HepG2 (cell line): ENCODE data around the gene GPD1. TPM values are rescaled to one million over a fixed set of nuclear protein-coding genes. Genes with fewer than 3 reads are reported as not detected.

ENCODE experiments used
- BORCS8-MEF2B ChIP-seq: sonication (generic); formaldehyde crosslinking; IDR thresholded peaks from 2 replicates; pipeline ENCODE4 v1.8.0; 2022; ENCODE audit warnings: mild to moderate bottlenecking, missing genetic modification reagents
- KDM2A ChIP-seq: sonication (generic); formaldehyde crosslinking; IDR thresholded peaks from 2 replicates; pipeline ENCODE4 v1.4.0; 2020; ENCODE audit warnings: low read depth, missing genetic modification reagents, borderline replicate concordance
- NR2C2 ChIP-seq: sonication (generic); formaldehyde crosslinking; IDR thresholded peaks from 2 replicates; pipeline ENCODE4 v1.4.0; 2020; ENCODE audit warnings: missing genetic modification reagents, mild to moderate bottlenecking, moderate library complexity, borderline replicate concordance
- NR3C1 ChIP-seq: sonication (generic); formaldehyde crosslinking; IDR thresholded peaks from 2 replicates; pipeline ENCODE4 v1.4.0; 2020; ENCODE audit warnings: missing genetic modification reagents
- RXRA ChIP-seq: sonication (generic); formaldehyde crosslinking; IDR thresholded peaks from 2 replicates; pipeline ENCODE4 v1.5.1; 2020; ENCODE audit warnings: missing genetic modification reagents
- SOX13 ChIP-seq, 3 experiments: fragments of 450-650 bp in 1 of 3; sonication (generic) in 1 of 3; formaldehyde crosslinking in 1 of 3; IDR thresholded peaks in 2 of 3; conservative IDR thresholded peaks in 1 of 3; 2 replicates each; pipeline versions ENCODE4 v1.5.0 to v1.6.1; 2016 to 2020; ENCODE audit warnings: antibody characterized with exemption in 1 of 3, mild to moderate bottlenecking in 1 of 3, missing compliant biosample characterization in 1 of 3, missing genetic modification reagents in 1 of 3, moderate library complexity in 1 of 3
- ZNF234 ChIP-seq: sonication (generic); formaldehyde crosslinking; conservative IDR thresholded peaks from 2 replicates; pipeline ENCODE4 v1.5.1; 2020; ENCODE audit warnings: mild to moderate bottlenecking, missing genetic modification reagents
- ZNF549 ChIP-seq: sonication (generic); formaldehyde crosslinking; IDR thresholded peaks from 2 replicates; pipeline ENCODE4 v1.5.0; 2020; ENCODE audit warnings: missing genetic modification reagents
- ZNF629 ChIP-seq: sonication (generic); formaldehyde crosslinking; conservative IDR thresholded peaks from 2 replicates; pipeline ENCODE4 v1.5.0; 2020; ENCODE audit warnings: missing genetic modification reagents
- ZNF776 ChIP-seq: sonication (generic); formaldehyde crosslinking; IDR thresholded peaks from 2 replicates; pipeline ENCODE4 v1.4.0; 2020; ENCODE audit warnings: mild to moderate bottlenecking, missing genetic modification reagents
- polyA plus RNA-seq, 8 experiments: library from polyadenylated mRNA; depleted of rRNA in 3 of 8; stranded (reverse) in 7 of 8; unstranded in 1 of 8; fragments of >200 nt; fragmentation: Illumina TruSeq in 4 of 8; extraction: Trizol in 4 of 8; gene quantifications; 2 replicates each; pipeline versions ENCODE4 v1.2.1 to v1.2.3, GENCODE V29; 2011 to 2016; ENCODE audit warnings: low read depth in 4 of 8, missing spikeins in 1 of 8, mixed read lengths in 1 of 8; ENCODE audit not compliant: insufficient read depth in 1 of 8
- total RNA-seq, 5 experiments: library from RNA; depleted of rRNA; stranded (reverse); fragments of >200 nt; fragmentation: Illumina TruSeq; extraction: Trizol; gene quantifications; 2 replicates each; pipeline ENCODE4 v1.2.3, GENCODE V29; 2016; ENCODE audit warnings: low read depth in 1 of 5
- TF ChIP-seq, protein P1 (sequence below): sonication (generic); formaldehyde crosslinking; IDR thresholded peaks from 2 replicates; pipeline ENCODE4 v1.4.0; 2020; ENCODE audit warnings: mild to moderate bottlenecking, missing genetic modification reagents
- TF ChIP-seq, protein P2 (sequence below): sonication (generic); formaldehyde crosslinking; IDR thresholded peaks from 2 replicates; pipeline ENCODE4 v1.8.0; 2022; ENCODE audit warnings: missing genetic modification reagents, mild to moderate bottlenecking, moderate library complexity, borderline replicate concordance
- TF ChIP-seq, protein P3 (sequence below): sonication (generic); formaldehyde crosslinking; IDR thresholded peaks from 2 replicates; pipeline ENCODE4 v1.5.1; 2020; ENCODE audit warnings: mild to moderate bottlenecking, missing genetic modification reagents, moderate library complexity

Gene GPD1
- total and polyA plus RNA-seq, 2 of the 13 experiments (the other 11 are each of a cell fraction or from before 2014, with no cell fraction given): 3.7 to 30.6 TPM

DNA sequence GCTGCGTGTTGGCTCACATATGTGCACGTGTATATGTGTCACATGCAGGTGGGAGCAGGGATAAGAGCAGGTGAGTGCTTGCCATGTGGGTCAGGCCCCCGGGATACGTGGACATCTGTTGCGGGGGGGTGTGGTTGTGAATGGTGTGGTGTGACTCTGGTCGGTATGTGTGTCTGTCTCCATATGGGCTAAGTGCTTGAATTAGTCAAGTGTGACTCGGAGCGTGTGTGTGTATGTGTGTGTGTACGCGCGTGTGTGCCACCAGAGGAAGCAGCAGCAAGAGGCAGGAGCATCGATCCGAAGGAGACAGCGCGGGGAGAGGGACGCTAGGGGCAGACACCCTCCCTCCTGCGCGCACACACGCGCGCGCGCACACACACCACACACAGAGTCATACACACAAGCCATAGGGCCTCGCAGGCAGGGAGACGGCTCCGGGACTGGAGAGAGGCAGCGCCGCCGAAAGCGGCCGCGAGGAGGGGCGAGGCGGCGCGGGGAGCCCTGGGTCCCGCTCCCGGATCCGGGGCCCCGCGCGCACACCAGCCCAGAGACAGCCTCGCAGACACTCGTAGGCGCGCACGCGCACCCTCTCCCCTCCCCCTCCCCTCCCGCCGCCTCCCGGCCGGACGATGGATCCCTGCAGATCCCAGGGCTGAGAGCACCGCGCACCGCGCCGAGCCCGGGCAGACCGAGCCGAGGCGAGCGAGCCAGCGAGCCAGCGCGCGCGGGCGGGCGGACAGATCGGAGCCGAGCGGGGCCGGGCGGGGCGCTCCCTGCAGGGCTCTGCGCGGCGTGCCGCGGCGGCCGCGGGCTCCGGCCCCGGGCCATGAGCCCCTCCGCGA lies 46.6 kb upstream of the GPD1 start, which contains the start of gene ASIC1 (continued):
- TF ChIP-seq NR2C2 (0 out of 2 replicates have a peak, but pooled peaks have one; percentile 17), ZNF234 (no peak), KDM2A (0 out of 2 replicates have a peak, but pooled peaks have one; percentile 16), NR3C1 (CRISPR knock-in tag) (no peak), BORCS8-MEF2B (0 out of 2 replicates have a peak, but pooled peaks have one; percentile 22), ZNF776 (CRISPR knock-in tag) (0 out of 2 replicates have a peak, but pooled peaks have one; percentile 19), ZNF549 (CRISPR knock-in tag) (no peak), ZNF629 (CRISPR knock-in tag) (no peak), SOX13 (IDR thresholded peaks at IDR 0.05) (no peak), SOX13 (CRISPR knock-in tag; conservative IDR thresholded peaks at IDR 0.05 in 1 of 2, IDR thresholded peaks at IDR 0.05 in 1 of 2) (no peak), RXRA (CRISPR knock-in tag) (peak; percentile 37; the same call in 1 of the 2 replicates)
- TF ChIP-seq, protein P1, sequence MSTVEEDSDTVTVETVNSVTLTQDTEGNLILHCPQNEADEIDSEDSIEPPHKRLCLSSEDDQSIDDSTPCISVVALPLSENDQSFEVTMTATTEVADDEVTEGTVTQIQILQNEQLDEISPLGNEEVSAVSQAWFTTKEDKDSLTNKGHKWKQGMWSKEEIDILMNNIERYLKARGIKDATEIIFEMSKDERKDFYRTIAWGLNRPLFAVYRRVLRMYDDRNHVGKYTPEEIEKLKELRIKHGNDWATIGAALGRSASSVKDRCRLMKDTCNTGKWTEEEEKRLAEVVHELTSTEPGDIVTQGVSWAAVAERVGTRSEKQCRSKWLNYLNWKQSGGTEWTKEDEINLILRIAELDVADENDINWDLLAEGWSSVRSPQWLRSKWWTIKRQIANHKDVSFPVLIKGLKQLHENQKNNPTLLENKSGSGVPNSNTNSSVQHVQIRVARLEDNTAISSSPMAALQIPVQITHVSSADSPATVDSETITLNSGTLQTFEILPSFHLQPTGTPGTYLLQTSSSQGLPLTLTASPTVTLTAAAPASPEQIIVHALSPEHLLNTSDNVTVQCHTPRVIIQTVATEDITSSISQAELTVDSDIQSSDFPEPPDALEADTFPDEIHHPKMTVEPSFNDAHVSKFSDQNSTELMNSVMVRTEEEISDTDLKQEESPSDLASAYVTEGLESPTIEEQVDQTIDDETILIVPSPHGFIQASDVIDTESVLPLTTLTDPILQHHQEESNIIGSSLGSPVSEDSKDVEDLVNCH (CRISPR knock-in tag): no peak
- TF ChIP-seq, protein P2, sequence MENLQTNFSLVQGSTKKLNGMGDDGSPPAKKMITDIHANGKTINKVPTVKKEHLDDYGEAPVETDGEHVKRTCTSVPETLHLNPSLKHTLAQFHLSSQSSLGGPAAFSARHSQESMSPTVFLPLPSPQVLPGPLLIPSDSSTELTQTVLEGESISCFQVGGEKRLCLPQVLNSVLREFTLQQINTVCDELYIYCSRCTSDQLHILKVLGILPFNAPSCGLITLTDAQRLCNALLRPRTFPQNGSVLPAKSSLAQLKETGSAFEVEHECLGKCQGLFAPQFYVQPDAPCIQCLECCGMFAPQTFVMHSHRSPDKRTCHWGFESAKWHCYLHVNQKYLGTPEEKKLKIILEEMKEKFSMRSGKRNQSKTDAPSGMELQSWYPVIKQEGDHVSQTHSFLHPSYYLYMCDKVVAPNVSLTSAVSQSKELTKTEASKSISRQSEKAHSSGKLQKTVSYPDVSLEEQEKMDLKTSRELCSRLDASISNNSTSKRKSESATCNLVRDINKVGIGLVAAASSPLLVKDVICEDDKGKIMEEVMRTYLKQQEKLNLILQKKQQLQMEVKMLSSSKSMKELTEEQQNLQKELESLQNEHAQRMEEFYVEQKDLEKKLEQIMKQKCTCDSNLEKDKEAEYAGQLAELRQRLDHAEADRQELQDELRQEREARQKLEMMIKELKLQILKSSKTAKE (CRISPR knock-in tag): no peak
- TF ChIP-seq, protein P3, sequence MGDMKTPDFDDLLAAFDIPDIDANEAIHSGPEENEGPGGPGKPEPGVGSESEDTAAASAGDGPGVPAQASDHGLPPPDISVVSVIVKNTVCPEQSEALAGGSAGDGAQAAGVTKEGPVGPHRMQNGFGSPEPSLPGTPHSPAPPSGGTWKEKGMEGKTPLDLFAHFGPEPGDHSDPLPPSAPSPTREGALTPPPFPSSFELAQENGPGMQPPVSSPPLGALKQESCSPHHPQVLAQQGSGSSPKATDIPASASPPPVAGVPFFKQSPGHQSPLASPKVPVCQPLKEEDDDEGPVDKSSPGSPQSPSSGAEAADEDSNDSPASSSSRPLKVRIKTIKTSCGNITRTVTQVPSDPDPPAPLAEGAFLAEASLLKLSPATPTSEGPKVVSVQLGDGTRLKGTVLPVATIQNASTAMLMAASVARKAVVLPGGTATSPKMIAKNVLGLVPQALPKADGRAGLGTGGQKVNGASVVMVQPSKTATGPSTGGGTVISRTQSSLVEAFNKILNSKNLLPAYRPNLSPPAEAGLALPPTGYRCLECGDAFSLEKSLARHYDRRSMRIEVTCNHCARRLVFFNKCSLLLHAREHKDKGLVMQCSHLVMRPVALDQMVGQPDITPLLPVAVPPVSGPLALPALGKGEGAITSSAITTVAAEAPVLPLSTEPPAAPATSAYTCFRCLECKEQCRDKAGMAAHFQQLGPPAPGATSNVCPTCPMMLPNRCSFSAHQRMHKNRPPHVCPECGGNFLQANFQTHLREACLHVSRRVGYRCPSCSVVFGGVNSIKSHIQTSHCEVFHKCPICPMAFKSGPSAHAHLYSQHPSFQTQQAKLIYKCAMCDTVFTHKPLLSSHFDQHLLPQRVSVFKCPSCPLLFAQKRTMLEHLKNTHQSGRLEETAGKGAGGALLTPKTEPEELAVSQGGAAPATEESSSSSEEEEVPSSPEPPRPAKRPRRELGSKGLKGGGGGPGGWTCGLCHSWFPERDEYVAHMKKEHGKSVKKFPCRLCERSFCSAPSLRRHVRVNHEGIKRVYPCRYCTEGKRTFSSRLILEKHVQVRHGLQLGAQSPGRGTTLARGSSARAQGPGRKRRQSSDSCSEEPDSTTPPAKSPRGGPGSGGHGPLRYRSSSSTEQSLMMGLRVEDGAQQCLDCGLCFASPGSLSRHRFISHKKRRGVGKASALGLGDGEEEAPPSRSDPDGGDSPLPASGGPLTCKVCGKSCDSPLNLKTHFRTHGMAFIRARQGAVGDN (CRISPR knock-in tag): peak; percentile 62
